ENCODE measurements around the gene ADCY2.

The ADCY2 gene

DNA sequence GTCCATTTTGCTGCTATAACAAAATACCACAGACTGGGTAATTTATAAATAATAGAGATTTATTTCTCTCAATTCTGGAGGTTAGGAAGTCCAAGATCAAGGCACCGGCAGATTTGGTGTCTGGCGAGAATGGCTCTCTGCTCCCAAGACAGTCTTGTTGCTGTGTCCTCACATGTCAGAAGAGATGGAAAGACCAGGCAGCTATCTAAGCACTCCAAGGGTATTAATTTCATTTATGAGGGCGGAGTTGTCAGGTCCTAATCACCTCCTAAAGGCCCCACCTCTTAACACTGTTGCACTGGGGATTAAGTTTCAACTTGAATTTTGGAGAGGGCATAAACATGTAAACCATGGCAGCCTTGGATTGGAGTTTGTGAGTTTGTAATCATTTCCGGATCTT, 30.3 kb downstream of the ADCY2 start:
- Histone ChIP-seq H3K27ac (ENCODE audit: low read depth, low read length) (no peak overlapping the region), H2BK5ac (ENCODE audit: low read length) (no peak overlapping the region), H3K18ac (ENCODE audit: low read length) (peak overlapping the region; percentile 63), H3K4ac (ENCODE audit: low read depth, low read length) (no peak overlapping the region), H3K36me3 (ENCODE audit: control insufficient read depth, insufficient read depth, low read length) (no peaks in the 10 kb centered on the region), H3K27me3 (ENCODE audit: insufficient read depth, low read length, poor library complexity) (no peaks in the 10 kb centered on the region), H4K5ac (ENCODE audit: low read length) (no peak overlapping the region), H2AK5ac (ENCODE audit: low read length) (no peak overlapping the region), H3K4me1 (ENCODE audit: control insufficient read depth, low read depth, low read length) (peaks cover 2% of the 10 kb centered on the region), H3K23ac (ENCODE audit: low read length) (no peak overlapping the region), H3K79me1 (ENCODE audit: low read length) (peaks cover 5% of the 10 kb centered on the region), H3K4me3 (ENCODE audit: low read length) (no peak overlapping the region), H3K9ac (ENCODE audit: low read length) (no peak overlapping the region), H3K79me2 (ENCODE audit: control insufficient read depth, insufficient read depth, low read length) (peaks cover 48% of the 10 kb centered on the region), H3K56ac (ENCODE audit: low read length) (no peak overlapping the region), H4K8ac (ENCODE audit: low read depth, low read length) (no peak overlapping the region), H3K4me2 (ENCODE audit: low read length) (no peak overlapping the region), H2BK15ac (replicated peaks; ENCODE audit: low read depth) (no peak overlapping the region), H2BK120ac (ENCODE audit: low read depth, low read length) (no peak overlapping the region)
- WGBS (ENCODE audit: extremely low coverage, insufficient coverage, low lambda C conversion rate): no CpG with 5 or more reads among the region's 4 CpGs
- DNase-seq: no peak

DNA sequence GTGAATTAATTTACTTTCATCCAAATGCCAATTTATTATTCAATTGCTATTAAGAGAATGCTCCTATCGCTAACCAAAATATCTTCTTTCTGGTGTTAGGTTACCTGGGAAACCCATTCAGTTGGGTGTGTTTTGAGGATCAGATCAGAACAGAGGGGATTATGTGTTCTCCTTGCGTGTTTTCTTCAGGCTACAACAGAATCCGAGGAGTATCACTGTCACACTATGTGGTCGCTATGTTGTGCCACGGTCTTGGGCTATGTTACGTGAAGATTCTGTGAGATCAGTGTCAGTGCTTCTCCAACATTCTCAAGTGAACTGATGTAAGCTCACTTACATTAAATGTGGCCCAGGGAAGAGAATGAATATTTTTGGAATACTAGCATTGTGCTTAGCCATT, 39.0 kb downstream of the ADCY2 start:
- peaks cover 28% of the 10 kb centered on the region for H3K79me1 ChIP-seq (ENCODE audit: low read length)
- H3K4me2 ChIP-seq (ENCODE audit: low read length): no peak overlapping the region
- no peak overlapping the region for H4K8ac ChIP-seq (ENCODE audit: low read depth, low read length)
- peaks cover 54% of the 10 kb centered on the region for H3K79me2 ChIP-seq (ENCODE audit: control insufficient read depth, insufficient read depth, low read length)
- no peak overlapping the region for H2BK120ac ChIP-seq (ENCODE audit: low read depth, low read length)
- no peaks in the 10 kb centered on the region for H3K27me3 ChIP-seq (ENCODE audit: insufficient read depth, low read length, poor library complexity)
- H2BK5ac ChIP-seq (ENCODE audit: low read length): no peak overlapping the region
- no peak overlapping the region for H2AK5ac ChIP-seq (ENCODE audit: low read length)
- no peak overlapping the region for H4K5ac ChIP-seq (ENCODE audit: low read length)
- no peaks in the 10 kb centered on the region for H3K36me3 ChIP-seq (ENCODE audit: control insufficient read depth, insufficient read depth, low read length)
- no peak overlapping the region for H3K56ac ChIP-seq (ENCODE audit: low read length)
- H3K23ac ChIP-seq (ENCODE audit: low read length): no peak overlapping the region
- H3K9ac ChIP-seq (ENCODE audit: low read length): no peak overlapping the region
- no peak overlapping the region for H3K27ac ChIP-seq (ENCODE audit: low read depth, low read length)
- DNase-seq: no peak
- no peaks in the 10 kb centered on the region for H3K4me1 ChIP-seq (ENCODE audit: control insufficient read depth, low read depth, low read length)
- H3K18ac ChIP-seq (ENCODE audit: low read length): no peak overlapping the region
- H3K4me3 ChIP-seq (ENCODE audit: low read length): no peak overlapping the region
- no CpG with 5 or more reads among the region's 6 CpGs for WGBS (ENCODE audit: extremely low coverage, insufficient coverage, low lambda C conversion rate)
- no peak overlapping the region for H3K4ac ChIP-seq (ENCODE audit: low read depth, low read length)
- no peak overlapping the region for H2BK15ac ChIP-seq (replicated peaks; ENCODE audit: low read depth)

DNA sequence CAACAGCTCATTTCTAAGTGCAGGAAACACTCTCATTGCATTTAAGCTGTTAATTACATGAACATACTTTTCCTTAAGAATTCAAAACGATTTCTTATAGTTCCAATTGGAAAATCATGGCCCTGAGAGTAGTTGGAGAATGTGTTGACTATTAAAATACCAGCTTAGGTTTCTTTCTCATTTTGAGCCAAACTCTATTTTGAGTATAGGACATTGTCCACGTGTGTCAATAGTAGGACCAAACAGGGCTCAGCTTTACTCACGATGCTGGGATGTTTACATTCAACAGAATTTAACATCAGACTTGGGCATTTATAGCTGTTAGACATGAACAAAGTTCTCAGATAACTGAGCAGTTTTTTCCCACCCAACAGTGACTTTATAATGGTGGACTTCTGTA, 39.6 kb downstream of the ADCY2 start:
- no peak overlapping the region for H3K23ac ChIP-seq (ENCODE audit: low read length)
- no peak overlapping the region for H3K4me3 ChIP-seq (ENCODE audit: low read length)
- H3K27ac ChIP-seq (ENCODE audit: low read depth, low read length): no peak overlapping the region
- no peak overlapping the region for H3K56ac ChIP-seq (ENCODE audit: low read length)
- H2AK5ac ChIP-seq (ENCODE audit: low read length): no peak overlapping the region
- no peaks in the 10 kb centered on the region for H3K36me3 ChIP-seq (ENCODE audit: control insufficient read depth, insufficient read depth, low read length)
- H4K8ac ChIP-seq (ENCODE audit: low read depth, low read length): no peak overlapping the region
- H3K79me1 ChIP-seq (ENCODE audit: low read length): peaks cover 28% of the 10 kb centered on the region
- no peak overlapping the region for H2BK5ac ChIP-seq (ENCODE audit: low read length)
- H3K4me1 ChIP-seq (ENCODE audit: control insufficient read depth, low read depth, low read length): no peaks in the 10 kb centered on the region
- H3K18ac ChIP-seq (ENCODE audit: low read length): no peak overlapping the region
- no peak overlapping the region for H3K4me2 ChIP-seq (ENCODE audit: low read length)
- no peak for DNase-seq
- H3K27me3 ChIP-seq (ENCODE audit: insufficient read depth, low read length, poor library complexity): no peaks in the 10 kb centered on the region
- peaks cover 56% of the 10 kb centered on the region for H3K79me2 ChIP-seq (ENCODE audit: control insufficient read depth, insufficient read depth, low read length)
- H2BK15ac ChIP-seq (replicated peaks; ENCODE audit: low read depth): no peak overlapping the region
- H3K4ac ChIP-seq (ENCODE audit: low read depth, low read length): no peak overlapping the region
- H4K5ac ChIP-seq (ENCODE audit: low read length): no peak overlapping the region
- no peak overlapping the region for H2BK120ac ChIP-seq (ENCODE audit: low read depth, low read length)
- no peak overlapping the region for H3K9ac ChIP-seq (ENCODE audit: low read length)
- WGBS (ENCODE audit: extremely low coverage, insufficient coverage, low lambda C conversion rate): no CpG with 5 or more reads among the region's 3 CpGs

DNA sequence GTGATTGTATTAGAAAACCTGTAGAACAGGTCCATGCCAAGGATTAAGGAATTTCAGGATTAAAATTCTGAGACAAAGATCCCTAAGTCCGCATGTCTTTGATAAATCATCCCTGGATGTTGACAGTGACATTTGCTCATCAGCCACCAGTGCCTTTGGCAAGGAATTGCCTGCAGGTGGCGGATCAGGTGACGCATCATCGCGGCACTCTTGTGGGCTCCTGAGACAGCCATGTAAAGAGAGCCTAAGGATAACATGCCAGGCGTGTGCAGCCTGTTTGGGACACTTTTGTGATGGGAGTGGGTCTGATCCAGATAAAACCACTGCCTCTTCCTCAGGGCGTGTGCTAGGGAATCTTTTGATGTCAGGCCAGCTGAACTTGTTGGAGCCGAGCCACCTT, 40.6 kb downstream of the ADCY2 start:
- Histone ChIP-seq H3K4me1 (ENCODE audit: control insufficient read depth, low read depth, low read length) (no peaks in the 10 kb centered on the region), H3K27me3 (ENCODE audit: insufficient read depth, low read length, poor library complexity) (no peaks in the 10 kb centered on the region), H3K18ac (ENCODE audit: low read length) (no peak overlapping the region), H3K9ac (ENCODE audit: low read length) (no peak overlapping the region), H2BK15ac (replicated peaks; ENCODE audit: low read depth) (no peak overlapping the region), H3K79me1 (ENCODE audit: low read length) (peaks cover 33% of the 10 kb centered on the region), H4K5ac (ENCODE audit: low read length) (no peak overlapping the region), H3K27ac (ENCODE audit: low read depth, low read length) (no peak overlapping the region), H3K23ac (ENCODE audit: low read length) (no peak overlapping the region), H3K4me2 (ENCODE audit: low read length) (no peak overlapping the region), H3K56ac (ENCODE audit: low read length) (no peak overlapping the region), H3K4me3 (ENCODE audit: low read length) (no peak overlapping the region), H2BK120ac (ENCODE audit: low read depth, low read length) (no peak overlapping the region), H2BK5ac (ENCODE audit: low read length) (no peak overlapping the region), H3K79me2 (ENCODE audit: control insufficient read depth, insufficient read depth, low read length) (peaks cover 64% of the 10 kb centered on the region), H3K36me3 (ENCODE audit: control insufficient read depth, insufficient read depth, low read length) (no peaks in the 10 kb centered on the region), H2AK5ac (ENCODE audit: low read length) (no peak overlapping the region), H3K4ac (ENCODE audit: low read depth, low read length) (no peak overlapping the region), H4K8ac (ENCODE audit: low read depth, low read length) (no peak overlapping the region)
- no CpG with 5 or more reads among the region's 8 CpGs for WGBS (ENCODE audit: extremely low coverage, insufficient coverage, low lambda C conversion rate)
- no peak for DNase-seq

DNA sequence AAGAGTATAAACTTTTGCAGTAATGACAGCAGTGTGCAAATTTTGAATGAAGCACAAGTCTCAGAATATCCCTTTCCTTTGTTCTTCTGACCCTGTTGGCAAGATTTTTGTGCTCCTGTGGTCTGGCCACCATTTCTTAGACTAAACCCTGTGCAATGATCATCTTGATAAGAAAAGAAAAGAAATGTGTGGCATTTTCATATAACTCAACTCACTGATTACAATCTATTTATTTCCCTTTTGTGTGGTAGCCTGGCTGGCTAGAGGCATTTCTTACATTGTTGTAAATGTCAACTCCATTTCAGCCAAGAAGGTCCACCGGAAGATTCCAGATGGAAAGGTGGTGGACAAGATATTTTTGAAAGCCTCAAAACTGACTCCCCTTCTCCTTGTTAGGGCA, 41.9 kb downstream of the ADCY2 start:
- Histone ChIP-seq H3K4ac (ENCODE audit: low read depth, low read length) (no peak overlapping the region), H2BK120ac (ENCODE audit: low read depth, low read length) (no peak overlapping the region), H3K79me2 (ENCODE audit: control insufficient read depth, insufficient read depth, low read length) (peaks cover 67% of the 10 kb centered on the region), H3K4me3 (ENCODE audit: low read length) (no peak overlapping the region), H3K18ac (ENCODE audit: low read length) (no peak overlapping the region), H3K9ac (ENCODE audit: low read length) (no peak overlapping the region), H3K27me3 (ENCODE audit: insufficient read depth, low read length, poor library complexity) (no peaks in the 10 kb centered on the region), H2BK15ac (replicated peaks; ENCODE audit: low read depth) (no peak overlapping the region), H2AK5ac (ENCODE audit: low read length) (no peak overlapping the region), H3K4me1 (ENCODE audit: control insufficient read depth, low read depth, low read length) (no peaks in the 10 kb centered on the region), H3K56ac (ENCODE audit: low read length) (no peak overlapping the region), H3K79me1 (ENCODE audit: low read length) (peaks cover 34% of the 10 kb centered on the region), H2BK5ac (ENCODE audit: low read length) (no peak overlapping the region), H3K27ac (ENCODE audit: low read depth, low read length) (no peak overlapping the region), H3K4me2 (ENCODE audit: low read length) (no peak overlapping the region), H3K23ac (ENCODE audit: low read length) (no peak overlapping the region), H4K5ac (ENCODE audit: low read length) (no peak overlapping the region), H4K8ac (ENCODE audit: low read depth, low read length) (no peak overlapping the region), H3K36me3 (ENCODE audit: control insufficient read depth, insufficient read depth, low read length) (no peaks in the 10 kb centered on the region)
- no CpG with 5 or more reads among the region's 1 CpG for WGBS (ENCODE audit: extremely low coverage, insufficient coverage, low lambda C conversion rate)
- no peak for DNase-seq

DNA sequence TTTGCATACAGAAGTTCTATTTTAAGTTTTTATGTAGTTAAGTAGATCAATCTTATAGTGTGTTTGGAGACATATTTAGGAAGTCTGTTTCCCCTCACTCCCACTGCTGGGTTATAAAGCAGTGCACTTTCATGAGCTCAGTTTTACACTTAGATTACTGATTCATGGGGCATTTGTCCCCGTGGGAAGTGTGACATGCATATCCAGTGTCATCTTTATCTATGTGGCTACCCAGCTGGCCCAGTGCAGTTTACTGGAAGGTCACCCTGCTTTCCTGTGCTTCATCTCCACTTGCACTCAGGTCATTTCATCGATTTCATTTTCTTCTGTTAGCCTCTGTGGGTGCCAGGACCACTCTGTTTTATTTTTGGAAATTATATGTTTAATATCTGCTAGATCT, 49.1 kb downstream of the ADCY2 start:
- Histone ChIP-seq H3K79me2 (ENCODE audit: control insufficient read depth, insufficient read depth, low read length) (peaks cover 58% of the 10 kb centered on the region), H2BK5ac (ENCODE audit: low read length) (no peak overlapping the region), H3K18ac (ENCODE audit: low read length) (no peak overlapping the region), H3K27me3 (ENCODE audit: insufficient read depth, low read length, poor library complexity) (no peaks in the 10 kb centered on the region), H2BK120ac (ENCODE audit: low read depth, low read length) (no peak overlapping the region), H4K8ac (ENCODE audit: low read depth, low read length) (no peak overlapping the region), H3K56ac (ENCODE audit: low read length) (peak overlapping the region; percentile 2), H3K27ac (ENCODE audit: low read depth, low read length) (no peak overlapping the region), H3K4me1 (ENCODE audit: control insufficient read depth, low read depth, low read length) (no peaks in the 10 kb centered on the region), H2AK5ac (ENCODE audit: low read length) (no peak overlapping the region), H3K4ac (ENCODE audit: low read depth, low read length) (no peak overlapping the region), H4K5ac (ENCODE audit: low read length) (no peak overlapping the region), H2BK15ac (replicated peaks; ENCODE audit: low read depth) (no peak overlapping the region), H3K79me1 (ENCODE audit: low read length) (peaks cover 18% of the 10 kb centered on the region), H3K4me2 (ENCODE audit: low read length) (no peak overlapping the region), H3K23ac (ENCODE audit: low read length) (no peak overlapping the region), H3K9ac (ENCODE audit: low read length) (no peak overlapping the region), H3K36me3 (ENCODE audit: control insufficient read depth, insufficient read depth, low read length) (no peaks in the 10 kb centered on the region), H3K4me3 (ENCODE audit: low read length) (no peak overlapping the region)
- no CpG with 5 or more reads among the region's 2 CpGs for WGBS (ENCODE audit: extremely low coverage, insufficient coverage, low lambda C conversion rate)
- no peak for DNase-seq

Data from mesendoderm (in vitro differentiated cells).